Measurements from ENCODE around the gene EIF2B4. TPM values are rescaled to one million over a fixed set of nuclear protein-coding genes. Genes with fewer than 3 reads are reported as not detected.

The EIF2B4 gene
- total and polyA plus RNA-seq, 2 of the 13 experiments (the other 11 are each of a cell fraction or from before 2014, with no cell fraction given), result 91.5 to 96.4 TPM

DNA sequence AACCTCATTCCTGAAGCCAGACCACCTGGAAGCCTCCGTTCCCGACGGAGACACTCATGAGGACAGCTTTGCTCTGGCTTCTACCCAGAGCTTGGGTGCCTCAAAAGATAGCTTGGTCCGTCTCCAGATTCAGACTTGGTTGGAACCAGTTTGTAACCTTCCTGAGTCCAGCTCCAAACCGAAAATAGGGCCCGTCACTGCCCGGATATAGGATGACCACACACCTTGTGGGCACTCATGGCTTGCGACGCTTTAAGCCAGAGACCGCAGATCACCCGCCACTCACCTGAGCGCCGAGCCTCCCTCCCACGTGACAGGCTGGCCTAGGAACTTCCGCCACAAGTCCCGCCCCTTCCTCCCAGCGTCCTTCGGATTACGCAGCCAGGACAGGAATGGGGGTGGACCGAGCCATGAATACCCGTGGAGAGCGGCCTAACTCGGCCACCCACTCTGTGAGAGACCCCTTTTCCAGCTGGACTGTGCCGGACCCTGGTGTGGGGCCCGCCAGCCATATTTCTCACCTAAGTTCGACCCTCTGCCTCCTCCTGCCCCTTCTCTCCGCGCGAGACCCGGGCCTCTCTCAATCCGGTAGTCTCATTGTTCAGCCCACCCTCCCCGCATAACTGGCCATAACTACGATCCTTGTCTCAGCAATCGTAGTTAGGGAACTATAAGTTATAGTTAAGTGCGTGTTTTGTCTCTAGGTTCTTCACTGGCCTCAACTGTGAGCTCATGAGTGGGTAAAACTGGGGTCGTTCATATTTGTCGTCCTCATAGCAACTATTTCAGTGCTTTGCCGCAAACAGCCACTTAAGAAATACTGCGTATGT lies 47.2 kb downstream of the EIF2B4 start, which contains the start of gene MPV17 (continued):
- no peak for TF ChIP-seq PLRG1 (conservative IDR thresholded peaks at IDR 0.05)
- peak; percentile 95; the same call in 2 of the 3 replicates for TF ChIP-seq MXI1 (IDR thresholded peaks at IDR 0.05; ENCODE audit: borderline replicate concordance, low read depth, low read length)
- no peak for TF ChIP-seq ZNF17 (CRISPR knock-in tag; IDR thresholded peaks at IDR 0.05)
- peak; percentile 64; the same call in 1 of the 2 replicates for TF ChIP-seq ZNF503 (CRISPR knock-in tag; IDR thresholded peaks at IDR 0.05)
- TF ChIP-seq E2F5 (CRISPR knock-in tag; conservative IDR thresholded peaks at IDR 0.05), result 0 out of 2 replicates have a peak, but pooled peaks have one; percentile 50
- TF ChIP-seq ATF1 (CRISPR knock-in tag; IDR thresholded peaks at IDR 0.05), result no peak
- peak; percentile 16; the same call in 1 of the 2 replicates for TF ChIP-seq HMG20A (CRISPR knock-in tag; IDR thresholded peaks at IDR 0.05; ENCODE audit: borderline replicate concordance)
- TF ChIP-seq, protein P1, sequence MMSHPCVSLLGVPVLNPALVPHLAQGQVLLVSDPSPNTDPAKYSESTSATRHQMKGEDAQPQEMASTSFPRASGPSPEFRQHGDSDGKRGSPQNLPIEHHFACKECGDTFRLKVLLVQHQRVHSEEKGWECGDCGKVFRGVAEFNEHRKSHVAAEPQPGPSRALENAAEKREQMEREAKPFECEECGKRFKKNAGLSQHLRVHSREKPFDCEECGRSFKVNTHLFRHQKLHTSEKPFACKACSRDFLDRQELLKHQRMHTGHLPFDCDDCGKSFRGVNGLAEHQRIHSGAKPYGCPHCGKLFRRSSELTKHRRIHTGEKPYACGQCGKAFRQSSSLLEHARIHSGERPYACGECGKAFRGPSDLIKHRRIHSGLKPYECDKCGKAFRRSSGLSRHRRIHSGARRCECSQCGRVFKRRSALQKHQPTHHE (CRISPR knock-in tag; IDR thresholded peaks at IDR 0.05; ENCODE audit: borderline replicate concordance), result peak; percentile 52; the same call in 1 of the 2 replicates
- TF ChIP-seq XRCC5 (optimal IDR thresholded peaks at IDR 0.05; ENCODE audit: low read length), result no peak
- peak; percentile 83 for TF ChIP-seq MED8 (CRISPR knock-in tag; IDR thresholded peaks at IDR 0.05; ENCODE audit: insufficient replicate concordance)
- TF ChIP-seq, protein P2, sequence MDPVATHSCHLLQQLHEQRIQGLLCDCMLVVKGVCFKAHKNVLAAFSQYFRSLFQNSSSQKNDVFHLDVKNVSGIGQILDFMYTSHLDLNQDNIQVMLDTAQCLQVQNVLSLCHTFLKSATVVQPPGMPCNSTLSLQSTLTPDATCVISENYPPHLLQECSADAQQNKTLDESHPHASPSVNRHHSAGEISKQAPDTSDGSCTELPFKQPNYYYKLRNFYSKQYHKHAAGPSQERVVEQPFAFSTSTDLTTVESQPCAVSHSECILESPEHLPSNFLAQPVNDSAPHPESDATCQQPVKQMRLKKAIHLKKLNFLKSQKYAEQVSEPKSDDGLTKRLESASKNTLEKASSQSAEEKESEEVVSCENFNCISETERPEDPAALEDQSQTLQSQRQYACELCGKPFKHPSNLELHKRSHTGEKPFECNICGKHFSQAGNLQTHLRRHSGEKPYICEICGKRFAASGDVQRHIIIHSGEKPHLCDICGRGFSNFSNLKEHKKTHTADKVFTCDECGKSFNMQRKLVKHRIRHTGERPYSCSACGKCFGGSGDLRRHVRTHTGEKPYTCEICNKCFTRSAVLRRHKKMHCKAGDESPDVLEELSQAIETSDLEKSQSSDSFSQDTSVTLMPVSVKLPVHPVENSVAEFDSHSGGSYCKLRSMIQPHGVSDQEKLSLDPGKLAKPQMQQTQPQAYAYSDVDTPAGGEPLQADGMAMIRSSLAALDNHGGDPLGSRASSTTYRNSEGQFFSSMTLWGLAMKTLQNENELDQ (CRISPR knock-in tag; IDR thresholded peaks at IDR 0.05; ENCODE audit: borderline replicate concordance), result peak; percentile 8; the same call in 1 of the 2 replicates
- peak; percentile 75 for TF ChIP-seq ZNF563 (CRISPR knock-in tag; IDR thresholded peaks at IDR 0.05)
- peak; percentile 64 for TF ChIP-seq SIN3A (IDR thresholded peaks at IDR 0.05; ENCODE audit: borderline replicate concordance, low read depth, low read length)
- TF ChIP-seq TMF1 (CRISPR knock-in tag; IDR thresholded peaks at IDR 0.05; ENCODE audit: low read depth), result peak; percentile 96
- no peak for TF ChIP-seq ZFP41 (CRISPR knock-in tag; IDR thresholded peaks at IDR 0.05; ENCODE audit: borderline replicate concordance)
- no peak for TF ChIP-seq ZNF33A (CRISPR knock-in tag; IDR thresholded peaks at IDR 0.05; ENCODE audit: borderline replicate concordance)
- no peak for TF ChIP-seq TOE1 (CRISPR knock-in tag; IDR thresholded peaks at IDR 0.05)
- TF ChIP-seq ZNF30 (CRISPR knock-in tag; IDR thresholded peaks at IDR 0.05), result no peak
- TF ChIP-seq ZNF280B (CRISPR knock-in tag; IDR thresholded peaks at IDR 0.05; ENCODE audit: borderline replicate concordance), result peak; percentile 94
- peak; percentile 97 for TF ChIP-seq ZNF607 (CRISPR knock-in tag; IDR thresholded peaks at IDR 0.05; ENCODE audit: borderline replicate concordance)
- no peak for TF ChIP-seq ZSCAN22 (CRISPR knock-in tag; IDR thresholded peaks at IDR 0.05)
